C4-2B (cell line): ENCODE results near the gene TDRD1.

Experiments
- ZFX ChIP-seq: fragments of 450-650 bp; IDR thresholded peaks from 2 replicates; pipeline ENCODE4 v1.6.1; 2017
- TF ChIP-seq, protein P1 (sequence below): fragments of 450-650 bp; conservative IDR thresholded peaks from 2 replicates; pipeline ENCODE4 v1.5.1; 2017; ENCODE audit warnings: mild to moderate bottlenecking

DNA sequence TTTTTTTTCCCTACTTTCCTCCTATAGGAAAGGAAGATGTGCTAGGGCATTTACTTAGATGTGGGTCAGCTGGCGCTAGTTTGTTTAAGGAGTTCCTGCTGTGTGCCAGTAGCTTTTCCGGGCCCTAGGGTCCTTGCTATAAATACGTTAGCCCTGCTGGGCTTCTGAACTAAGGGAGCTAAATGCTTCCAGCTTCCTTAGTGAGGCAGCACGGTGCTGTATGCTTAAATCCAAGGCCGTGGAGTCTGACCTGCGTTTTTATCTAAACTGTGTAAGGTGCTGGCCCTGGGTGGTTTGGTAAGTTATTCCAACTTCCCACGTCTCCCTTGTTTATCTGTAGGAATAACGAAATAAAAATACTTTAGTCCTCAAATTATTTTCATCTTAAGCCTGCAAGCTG, 594 bp downstream of the TDRD1 start:
- TF ChIP-seq, protein P1, sequence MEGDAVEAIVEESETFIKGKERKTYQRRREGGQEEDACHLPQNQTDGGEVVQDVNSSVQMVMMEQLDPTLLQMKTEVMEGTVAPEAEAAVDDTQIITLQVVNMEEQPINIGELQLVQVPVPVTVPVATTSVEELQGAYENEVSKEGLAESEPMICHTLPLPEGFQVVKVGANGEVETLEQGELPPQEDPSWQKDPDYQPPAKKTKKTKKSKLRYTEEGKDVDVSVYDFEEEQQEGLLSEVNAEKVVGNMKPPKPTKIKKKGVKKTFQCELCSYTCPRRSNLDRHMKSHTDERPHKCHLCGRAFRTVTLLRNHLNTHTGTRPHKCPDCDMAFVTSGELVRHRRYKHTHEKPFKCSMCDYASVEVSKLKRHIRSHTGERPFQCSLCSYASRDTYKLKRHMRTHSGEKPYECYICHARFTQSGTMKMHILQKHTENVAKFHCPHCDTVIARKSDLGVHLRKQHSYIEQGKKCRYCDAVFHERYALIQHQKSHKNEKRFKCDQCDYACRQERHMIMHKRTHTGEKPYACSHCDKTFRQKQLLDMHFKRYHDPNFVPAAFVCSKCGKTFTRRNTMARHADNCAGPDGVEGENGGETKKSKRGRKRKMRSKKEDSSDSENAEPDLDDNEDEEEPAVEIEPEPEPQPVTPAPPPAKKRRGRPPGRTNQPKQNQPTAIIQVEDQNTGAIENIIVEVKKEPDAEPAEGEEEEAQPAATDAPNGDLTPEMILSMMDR = no peak
- TF ChIP-seq ZFX = no peak
